Fibroblast of villous mesenchyme (primary cell): ENCODE data around the gene TANGO2. TPM values are rescaled to one million over a fixed set of nuclear protein-coding genes. Genes with fewer than 3 reads are reported as not detected.

Experiments used
- DNase-seq: peaks from one replicate; pipeline ENCODE4 v3.0.0-alpha.2; 2010; ENCODE audit warnings: low read depth
- H3K4me3 ChIP-seq: 2 replicates; pipeline ENCODE4 v1.5.1; 2011; ENCODE audit warnings: low read depth, mild to moderate bottlenecking, low read length
- CTCF ChIP-seq: IDR thresholded peaks from 2 replicates; pipeline ENCODE4 v1.5.1; 2012; ENCODE audit warnings: low read depth, mild to moderate bottlenecking, low read length; ENCODE audit not compliant: insufficient read depth
- total RNA-seq: library from RNA; depleted of rRNA; stranded (reverse); fragments of >200 nt; gene quantifications from 2 replicates; pipeline ENCODE4 v1.2.3, GENCODE V29; 2012

TANGO2 gene
- total RNA-seq, 1 donor, result 30.2 TPM

GRCh38 chr22:20040327-20041200 lies 19.7 kb downstream of the TANGO2 start:
- TF ChIP-seq CTCF, result no peak
- no peak for DNase-seq
- H3K4me3 ChIP-seq, result no peak overlapping the region

- TF ChIP-seq CTCF, result no peak
- no peak for DNase-seq
- H3K4me3 ChIP-seq, result no peak overlapping the region
Measured at GRCh38 chr22:20043057-20043996, 22.4 kb downstream of the TANGO2 start.

GRCh38 chr22:20043997-20044342 lies 23.1 kb downstream of the TANGO2 start:
- DNase-seq, result no peak
- H3K4me3 ChIP-seq, result no peak overlapping the region
- no peak for TF ChIP-seq CTCF

GRCh38 chr22:20044495-20045151 lies 23.7 kb downstream of the TANGO2 start:
- DNase-seq, result no peak
- no peak overlapping the region for H3K4me3 ChIP-seq
- TF ChIP-seq CTCF, result no peak

GRCh38 chr22:20046730-20047129 lies 25.8 kb downstream of the TANGO2 start:
- no peak for TF ChIP-seq CTCF
- H3K4me3 ChIP-seq, result no peak overlapping the region
- DNase-seq, result no peak

GRCh38 chr22:20051927-20052308 lies 31.0 kb downstream of the TANGO2 start:
- DNase-seq, result no peak
- H3K4me3 ChIP-seq, result no peak overlapping the region
- TF ChIP-seq CTCF, result no peak
